B cell (primary cell): ENCODE results near the gene ARPC1A. TPM values are rescaled to one million over a fixed set of nuclear protein-coding genes. Genes with fewer than 3 reads are reported as not detected.

Experiments
- ATAC-seq: fragments of 200-7000 bp; cut with Tn5 transposase; one replicate; pipeline ENCODE4 v1.10.0; 2021; ENCODE audit warnings: low read depth, mild to moderate bottlenecking, moderate number of reproducible peaks, moderate library complexity
- CTCF ChIA-PET: fragments of 350-600 bp; sonication (Branson Sonifier 250); formaldehyde crosslinking; loops from one replicate; lab custom pipeline; 2021; ENCODE audit warnings: antibody characterized with exemption, inconsistent platforms; lab: Charles Lee
- POLR2A ChIA-PET: fragments of 350-600 bp; sonication (Branson Sonifier 250); formaldehyde crosslinking; loops from one replicate; lab custom pipeline; 2021; ENCODE audit warnings: antibody characterized with exemption; lab: Charles Lee
- DNase-seq: peaks from one replicate; pipeline ENCODE4 v3.0.0; 2013
- H2AFZ ChIP-seq: 2 replicates; pipeline ENCODE4 v1.6.1; 2012; ENCODE audit warnings: mild to moderate bottlenecking, low read depth, low read length; ENCODE audit not compliant: insufficient read depth, poor library complexity, severe bottlenecking
- H3K27ac ChIP-seq, 2 donors: 1 replicate in 1 of 2; 2 replicates in 1 of 2; pipeline ENCODE4 v1.5.1; 2012 to 2013; ENCODE audit warnings: low read length in 2 of 2, mild to moderate bottlenecking in 2 of 2, moderate library complexity in 1 of 2
- H3K27me3 ChIP-seq, 4 experiments: fragments of 200-600 bp in 1 of 4; sonication (generic) in 1 of 4; replicated peaks in 1 of 4; 1 replicate in 2 of 4; 2 replicates in 2 of 4; pipeline versions ENCODE4 v1.6.1 to v1.7.0; 2013 to 2016; ENCODE audit warnings: low read length in 3 of 4, mild to moderate bottlenecking in 2 of 4, mixed read lengths in 1 of 4, moderate library complexity in 1 of 4; ENCODE audit not compliant: insufficient read depth in 4 of 4, control insufficient read depth in 3 of 4; ENCODE audit errors: control extremely low read depth in 1 of 4
- H3K36me3 ChIP-seq, 2 experiments: replicated peaks in 1 of 2; 1 replicate in 1 of 2; 2 replicates in 1 of 2; pipeline versions ENCODE4 v1.6.1 to v1.7.1; 2013; ENCODE audit warnings: low read length in 1 of 2; ENCODE audit not compliant: insufficient read depth in 2 of 2, control insufficient read depth in 1 of 2; ENCODE audit errors: control extremely low read depth in 1 of 2, extremely low read depth in 1 of 2
- H3K4me1 ChIP-seq, 2 donors: fragments of 200-600 bp in 1 of 2; sonication (generic) in 1 of 2; 1 replicate in 1 of 2; 2 replicates in 1 of 2; pipeline versions ENCODE4 v1.5.1 to v1.6.1; 2013 to 2017; ENCODE audit warnings: low read length in 2 of 2; ENCODE audit not compliant: control insufficient read depth in 2 of 2, insufficient read depth in 2 of 2
- H3K4me2 ChIP-seq: replicated peaks from 2 replicates; pipeline ENCODE3; 2012; ENCODE audit warnings: mild to moderate bottlenecking, low read depth, low read length; ENCODE audit not compliant: poor library complexity, severe bottlenecking
- H3K4me3 ChIP-seq, 5 experiments: fragments of 200-600 bp in 1 of 5; sonication (generic) in 1 of 5; 1 replicate in 3 of 5; 2 replicates in 2 of 5; pipeline versions ENCODE4 v1.5.1 to v1.7.0; 2011 to 2016; ENCODE audit warnings: low read length in 4 of 5, mild to moderate bottlenecking in 4 of 5, low read depth in 2 of 5, control low read depth in 1 of 5, moderate library complexity in 1 of 5; ENCODE audit not compliant: insufficient read depth in 1 of 5; ENCODE audit errors: control extremely low read depth in 1 of 5, extremely low read depth in 1 of 5
- H3K79me2 ChIP-seq: fragments of 200-600 bp; sonication (generic); one replicate; pipeline ENCODE4 v1.6.0; 2016; ENCODE audit warnings: low read length; ENCODE audit not compliant: control insufficient read depth, insufficient read depth
- H3K9ac ChIP-seq: fragments of 200-600 bp; sonication (generic); 2 replicates; pipeline ENCODE4 v1.6.1; 2017; ENCODE audit warnings: mild to moderate bottlenecking, low read length, moderate library complexity
- H3K9me3 ChIP-seq, 3 donors: one replicate each; pipeline versions ENCODE4 v1.6.1 to v1.7.1; 2013; ENCODE audit warnings: low read length in 2 of 3; ENCODE audit not compliant: control insufficient read depth in 2 of 3, insufficient read depth in 1 of 3; ENCODE audit errors: control extremely low read depth in 1 of 3
- H4K20me1 ChIP-seq: 2 replicates; pipeline ENCODE4 v1.6.0; 2012; ENCODE audit warnings: mild to moderate bottlenecking, low read length; ENCODE audit not compliant: insufficient read depth, control insufficient read depth, poor library complexity, severe bottlenecking
- H3K27ac Mint-ChIP-seq: one replicate; pipeline ENCODE4 v1.8.0; 2021; ENCODE audit warnings: mixed read lengths
- H3K27me3 Mint-ChIP-seq: one replicate; pipeline ENCODE4 v1.8.0; 2021; ENCODE audit warnings: mixed read lengths
- H3K4me1 Mint-ChIP-seq: one replicate; pipeline ENCODE4 v1.8.0; 2021; ENCODE audit warnings: mixed read lengths
- H3K4me3 Mint-ChIP-seq: one replicate; pipeline ENCODE4 v1.8.0; 2021; ENCODE audit warnings: mixed read lengths
- H3K9me3 Mint-ChIP-seq: one replicate; pipeline ENCODE4 v1.8.0; 2022; ENCODE audit warnings: mixed read lengths; ENCODE audit not compliant: insufficient read depth
- CTCF ChIP-seq: fragments of 200-600 bp; IDR thresholded peaks from one replicate; pipeline ENCODE4 v1.8.0; 2022; ENCODE audit warnings: antibody characterized with exemption, mild to moderate bottlenecking
- EZH2 ChIP-seq: IDR thresholded peaks from 2 replicates; pipeline ENCODE4 v1.6.1; 2012; ENCODE audit warnings: borderline replicate concordance, low read depth, mild to moderate bottlenecking, moderate library complexity, low read length; ENCODE audit not compliant: insufficient read depth, poor library complexity, severe bottlenecking
- WGBS: methylation state at CpG from one replicate; pipeline ENCODE4 v1.1.5; 2013; ENCODE audit warnings: missing lambda C conversion rate; ENCODE audit not compliant: insufficient coverage; 5-methylcytosine and 5-hydroxymethylcytosine counted together
- intact Hi-C: fragments of 100-400 bp; cut with micrococcal nuclease; formaldehyde crosslinking; loops from one replicate; pipeline ENCODE4 v1.10.0; 2022
- polyA plus RNA-seq: library from polyadenylated mRNA; depleted of rRNA; stranded (reverse); fragments of >200 nt; gene quantifications from 2 replicates; pipeline ENCODE4 v1.2.3, GENCODE V29; 2012
- total RNA-seq, 2 donors: library from RNA; stranded (reverse); fragments of 120-200 nt in 1 of 2; gene quantifications; 1 replicate in 1 of 2; 2 replicates in 1 of 2; pipeline versions ENCODE4 v1.2.3 to v1.2.4, GENCODE V29; 2013 to 2022

ARPC1A gene
- total and polyA plus RNA-seq, 2 donors (not counting 1 experiment from before 2014, with no cell fraction given), result 41.7 to 45.5 TPM

GRCh38 chr7:99408379-99409191, 82.9 kb downstream of the ARPC1A start, which contains the start of the genes BUD31 and PDAP1:
TSS of gene BUD31 (plus strand) at chr7:99408969. CDS start at chr7:99411093, 2,124 bp downstream.
TSS of gene PDAP1 (minus strand) at chr7:99408597. CDS start at chr7:99408548, 49 bp downstream.
- POLR2A ChIA-PET, result interaction anchor here (0.9 to 3.1 kb wide), 12 partner anchors 9 to 208 kb away, joined by 3 to 33 read pairs (median 6); partner anchors contain the start of genes ARPC1A, ARPC1B, ATP5MF and CPSF4
- peaks cover 76% of the 10 kb centered on the region for H4K20me1 ChIP-seq
- peak within 1 kb of the TSS; percentile 91 for H3K4me3 Mint-ChIP-seq

More at GRCh38 chr7:99408379-99409191, 82.9 kb downstream of the ARPC1A start, which contains the start of the genes BUD31 and PDAP1:
- ATAC-seq (peak; percentile 90), DNase-seq (peak; percentile 100)
- peak within 1 kb of the TSS; percentile 98 for H3K4me2 ChIP-seq
- H3K9me3 ChIP-seq, result no peaks in the 10 kb centered on the region
- H3K4me1 ChIP-seq, result peaks cover 25 to 35% of the 10 kb centered on the region in 2 donors
- H3K36me3 ChIP-seq, result peaks cover 7 to 43% of the 10 kb centered on the region in 2 experiments
- intact Hi-C loops, result loop anchor here (1.0 to 2.0 kb wide), 10 partner anchors 15 to 144 kb away; partner anchors contain the start of genes ARPC1A, ARPC1B, ATP5MF and CPSF4
- under 1% methylated on average over 72 of the region's 72 CpGs for WGBS
- peak within 1 kb of the TSS; percentile 93 to 99 (median 95) for H3K4me3 ChIP-seq
- H3K4me1 Mint-ChIP-seq, result peaks cover 50% of the 10 kb centered on the region
- CTCF ChIA-PET, result interaction anchor here (0.6 to 3.2 kb wide), 9 partner anchors 16 to 172 kb away, joined by 3 to 24 read pairs (median 3); partner anchors contain the start of gene ZKSCAN5
- TF ChIP-seq CTCF, result no peak
- TF ChIP-seq EZH2, result no peak
- no peaks in the 10 kb centered on the region for H3K27me3 ChIP-seq
- peak within 1 kb of the TSS; percentile 89 to 96 for H3K27ac ChIP-seq
- H2AFZ ChIP-seq, result peak within 1 kb of the TSS; percentile 84
- H3K27me3 Mint-ChIP-seq, result no peaks in the 10 kb centered on the region
- H3K9ac ChIP-seq, result peak within 1 kb of the TSS; percentile 94
- H3K79me2 ChIP-seq, result peaks cover 90% of the 10 kb centered on the region
- H3K9me3 Mint-ChIP-seq, result no peaks in the 10 kb centered on the region
- peak within 1 kb of the TSS; percentile 100 for H3K27ac Mint-ChIP-seq
